B cell (primary cell): ENCODE data around the gene AMBRA1. TPM values are rescaled to one million over a fixed set of nuclear protein-coding genes. Genes with fewer than 3 reads are reported as not detected.

Source experiments
- ATAC-seq: fragments of 200-7000 bp; cut with Tn5 transposase; one replicate; pipeline ENCODE4 v1.10.0; 2021; ENCODE audit warnings: low read depth, mild to moderate bottlenecking, moderate number of reproducible peaks, moderate library complexity
- CTCF ChIA-PET: fragments of 350-600 bp; sonication (Branson Sonifier 250); formaldehyde crosslinking; loops from one replicate; lab custom pipeline; 2021; ENCODE audit warnings: antibody characterized with exemption, inconsistent platforms; lab: Charles Lee
- POLR2A ChIA-PET: fragments of 350-600 bp; sonication (Branson Sonifier 250); formaldehyde crosslinking; loops from one replicate; lab custom pipeline; 2021; ENCODE audit warnings: antibody characterized with exemption; lab: Charles Lee
- DNase-seq: peaks from one replicate; pipeline ENCODE4 v3.0.0; 2013
- H2AFZ ChIP-seq: 2 replicates; pipeline ENCODE4 v1.6.1; 2012; ENCODE audit warnings: mild to moderate bottlenecking, low read depth, low read length; ENCODE audit not compliant: insufficient read depth, poor library complexity, severe bottlenecking
- H3K27ac ChIP-seq, 2 donors: 1 replicate in 1 of 2; 2 replicates in 1 of 2; pipeline ENCODE4 v1.5.1; 2012 to 2013; ENCODE audit warnings: low read length in 2 of 2, mild to moderate bottlenecking in 2 of 2, moderate library complexity in 1 of 2
- H3K27me3 ChIP-seq, 4 experiments: fragments of 200-600 bp in 1 of 4; sonication (generic) in 1 of 4; replicated peaks in 1 of 4; 1 replicate in 2 of 4; 2 replicates in 2 of 4; pipeline versions ENCODE4 v1.6.1 to v1.7.0; 2013 to 2016; ENCODE audit warnings: low read length in 3 of 4, mild to moderate bottlenecking in 2 of 4, mixed read lengths in 1 of 4, moderate library complexity in 1 of 4; ENCODE audit not compliant: insufficient read depth in 4 of 4, control insufficient read depth in 3 of 4; ENCODE audit errors: control extremely low read depth in 1 of 4
- H3K36me3 ChIP-seq, 2 experiments: replicated peaks in 1 of 2; 1 replicate in 1 of 2; 2 replicates in 1 of 2; pipeline versions ENCODE4 v1.6.1 to v1.7.1; 2013; ENCODE audit warnings: low read length in 1 of 2; ENCODE audit not compliant: insufficient read depth in 2 of 2, control insufficient read depth in 1 of 2; ENCODE audit errors: control extremely low read depth in 1 of 2, extremely low read depth in 1 of 2
- H3K4me1 ChIP-seq, 2 donors: fragments of 200-600 bp in 1 of 2; sonication (generic) in 1 of 2; 1 replicate in 1 of 2; 2 replicates in 1 of 2; pipeline versions ENCODE4 v1.5.1 to v1.6.1; 2013 to 2017; ENCODE audit warnings: low read length in 2 of 2; ENCODE audit not compliant: control insufficient read depth in 2 of 2, insufficient read depth in 2 of 2
- H3K4me2 ChIP-seq: replicated peaks from 2 replicates; pipeline ENCODE3; 2012; ENCODE audit warnings: mild to moderate bottlenecking, low read depth, low read length; ENCODE audit not compliant: poor library complexity, severe bottlenecking
- H3K4me3 ChIP-seq, 5 experiments: fragments of 200-600 bp in 1 of 5; sonication (generic) in 1 of 5; 1 replicate in 3 of 5; 2 replicates in 2 of 5; pipeline versions ENCODE4 v1.5.1 to v1.7.0; 2011 to 2016; ENCODE audit warnings: low read length in 4 of 5, mild to moderate bottlenecking in 4 of 5, low read depth in 2 of 5, control low read depth in 1 of 5, moderate library complexity in 1 of 5; ENCODE audit not compliant: insufficient read depth in 1 of 5; ENCODE audit errors: control extremely low read depth in 1 of 5, extremely low read depth in 1 of 5
- H3K79me2 ChIP-seq: fragments of 200-600 bp; sonication (generic); one replicate; pipeline ENCODE4 v1.6.0; 2016; ENCODE audit warnings: low read length; ENCODE audit not compliant: control insufficient read depth, insufficient read depth
- H3K9ac ChIP-seq: fragments of 200-600 bp; sonication (generic); 2 replicates; pipeline ENCODE4 v1.6.1; 2017; ENCODE audit warnings: mild to moderate bottlenecking, low read length, moderate library complexity
- H3K9me3 ChIP-seq, 3 donors: one replicate each; pipeline versions ENCODE4 v1.6.1 to v1.7.1; 2013; ENCODE audit warnings: low read length in 2 of 3; ENCODE audit not compliant: control insufficient read depth in 2 of 3, insufficient read depth in 1 of 3; ENCODE audit errors: control extremely low read depth in 1 of 3
- H4K20me1 ChIP-seq: 2 replicates; pipeline ENCODE4 v1.6.0; 2012; ENCODE audit warnings: mild to moderate bottlenecking, low read length; ENCODE audit not compliant: insufficient read depth, control insufficient read depth, poor library complexity, severe bottlenecking
- H3K27ac Mint-ChIP-seq: one replicate; pipeline ENCODE4 v1.8.0; 2021; ENCODE audit warnings: mixed read lengths
- H3K27me3 Mint-ChIP-seq: one replicate; pipeline ENCODE4 v1.8.0; 2021; ENCODE audit warnings: mixed read lengths
- H3K4me1 Mint-ChIP-seq: one replicate; pipeline ENCODE4 v1.8.0; 2021; ENCODE audit warnings: mixed read lengths
- H3K4me3 Mint-ChIP-seq: one replicate; pipeline ENCODE4 v1.8.0; 2021; ENCODE audit warnings: mixed read lengths
- H3K9me3 Mint-ChIP-seq: one replicate; pipeline ENCODE4 v1.8.0; 2022; ENCODE audit warnings: mixed read lengths; ENCODE audit not compliant: insufficient read depth
- CTCF ChIP-seq: fragments of 200-600 bp; IDR thresholded peaks from one replicate; pipeline ENCODE4 v1.8.0; 2022; ENCODE audit warnings: antibody characterized with exemption, mild to moderate bottlenecking
- EZH2 ChIP-seq: IDR thresholded peaks from 2 replicates; pipeline ENCODE4 v1.6.1; 2012; ENCODE audit warnings: borderline replicate concordance, low read depth, mild to moderate bottlenecking, moderate library complexity, low read length; ENCODE audit not compliant: insufficient read depth, poor library complexity, severe bottlenecking
- WGBS: methylation state at CpG from one replicate; pipeline ENCODE4 v1.1.5; 2013; ENCODE audit warnings: missing lambda C conversion rate; ENCODE audit not compliant: insufficient coverage; 5-methylcytosine and 5-hydroxymethylcytosine counted together
- intact Hi-C: fragments of 100-400 bp; cut with micrococcal nuclease; formaldehyde crosslinking; loops from one replicate; pipeline ENCODE4 v1.10.0; 2022
- polyA plus RNA-seq: library from polyadenylated mRNA; depleted of rRNA; stranded (reverse); fragments of >200 nt; gene quantifications from 2 replicates; pipeline ENCODE4 v1.2.3, GENCODE V29; 2012
- total RNA-seq, 2 donors: library from RNA; stranded (reverse); fragments of 120-200 nt in 1 of 2; gene quantifications; 1 replicate in 1 of 2; 2 replicates in 1 of 2; pipeline versions ENCODE4 v1.2.3 to v1.2.4, GENCODE V29; 2013 to 2022

Gene AMBRA1
- total and polyA plus RNA-seq, 2 donors (not counting 1 experiment from before 2014, with no cell fraction given): 13.8 to 36.1 TPM

GRCh38 chr11:46601129-46601528 is 7.3 kb upstream of the AMBRA1 start:
- no peaks in the 10 kb centered on the region for H3K79me2 ChIP-seq
- no peak overlapping the region for H3K4me3 ChIP-seq
- CTCF ChIA-PET: no interaction called here
- no peak for ATAC-seq
- H3K27me3 ChIP-seq: no peaks in the 10 kb centered on the region
- Mint-ChIP-seq H3K27me3 (no peaks in the 10 kb centered on the region), H3K4me1 (peaks cover 9% of the 10 kb centered on the region), H3K27ac (no peak overlapping the region), H3K9me3 (peaks cover 4% of the 10 kb centered on the region), H3K4me3 (no peak overlapping the region)
- H3K9me3 ChIP-seq: peaks cover 0 to 9% (median 8%) of the 10 kb centered on the region in 3 donors
- POLR2A ChIA-PET: no interaction called here
- intact Hi-C loops: no loop called here
- no peak overlapping the region for H3K9ac ChIP-seq
- H3K4me2 ChIP-seq: no peak overlapping the region
- TF ChIP-seq CTCF: no peak
- no peak for TF ChIP-seq EZH2
- no peak overlapping the region for H3K27ac ChIP-seq
- DNase-seq: no peak
- no CpG with 5 or more reads among the region's 1 CpG for WGBS
- H2AFZ ChIP-seq: no peak overlapping the region
- no peaks in the 10 kb centered on the region for H4K20me1 ChIP-seq
- H3K4me1 ChIP-seq: peaks cover 9% of the 10 kb centered on the region in 2 donors
- H3K36me3 ChIP-seq: no peaks in the 10 kb centered on the region

- no CpG with 5 or more reads among the region's 3 CpGs for WGBS
- intact Hi-C loops: no loop called here
Measured at GRCh38 chr11:46600194-46600960, 6.6 kb upstream of the AMBRA1 start.

More at GRCh38 chr11:46600194-46600960, 6.6 kb upstream of the AMBRA1 start:
- Histone ChIP-seq H2AFZ (no peak overlapping the region), H3K36me3 (no peaks in the 10 kb centered on the region), H3K4me1 (peaks cover 9% of the 10 kb centered on the region in 2 donors), H3K27ac (no peak overlapping the region), H3K27me3 (no peaks in the 10 kb centered on the region), H3K4me3 (no peak overlapping the region), H3K4me2 (no peak overlapping the region), H3K9ac (no peak overlapping the region), H3K79me2 (no peaks in the 10 kb centered on the region), H3K9me3 (peaks cover 0 to 9% (median 8%) of the 10 kb centered on the region in 3 donors), H4K20me1 (no peaks in the 10 kb centered on the region)
- Mint-ChIP-seq H3K9me3 (peaks cover 4% of the 10 kb centered on the region), H3K27me3 (no peaks in the 10 kb centered on the region), H3K27ac (no peak overlapping the region), H3K4me1 (peaks cover 9% of the 10 kb centered on the region), H3K4me3 (no peak overlapping the region)
- no peak for TF ChIP-seq EZH2
- no peak for TF ChIP-seq CTCF
- ChIA-PET CTCF (no interaction called here), POLR2A (no interaction called here)
- DNase-seq (no peak), ATAC-seq (no peak)
